IMR-90 (cell line): ENCODE measurements around the gene EHHADH. TPM values are rescaled to one million over a fixed set of nuclear protein-coding genes. Genes with fewer than 3 reads are reported as not detected.

ENCODE experiments used
- ATAC-seq: fragments of 200-7000 bp; cut with Tn5 transposase; 2 replicates; pipeline ENCODE4 v1.9.1; 2020; ENCODE audit warnings: low read depth, mild to moderate bottlenecking, moderate library complexity
- BruUV-seq: library from RNA; stranded (reverse); fragments of 400-500 nt; replicated peaks from 2 replicates; lab custom pipeline; 2021; lab: Mats Ljungman, UMichigan
- CTCF ChIA-PET: fragments of 300-600 bp; formaldehyde crosslinking; extraction: SDS; loops from one replicate; lab custom pipeline; 2021; ENCODE audit warnings: antibody characterized with exemption; lab: Yijun Ruan, JAX
- POLR2A ChIA-PET: fragments of 300-600 bp; sonication (Branson Sonifier 250); formaldehyde crosslinking; loops from one replicate; lab custom pipeline; 2022; ENCODE audit warnings: antibody characterized with exemption; ENCODE audit not compliant: unreplicated experiment; lab: Charles Lee
- DNase-seq: peaks from one replicate; pipeline ENCODE4 v3.0.0; 2013
- H2AFZ ChIP-seq: replicated peaks from 2 replicates; pipeline ENCODE3; 2013; ENCODE audit warnings: low read length, mild to moderate bottlenecking; ENCODE audit not compliant: poor library complexity
- H2AK5ac ChIP-seq: 2 replicates; pipeline ENCODE4 v1.6.1; 2013; ENCODE audit warnings: low read depth, low read length, inconsistent platforms
- H2AK9ac ChIP-seq: replicated peaks from 2 replicates; pipeline ENCODE3; 2013; ENCODE audit warnings: mild to moderate bottlenecking, low read depth, low read length, moderate library complexity; ENCODE audit not compliant: poor library complexity
- H2BK120ac ChIP-seq: 2 replicates; pipeline ENCODE4 v1.6.1; 2013; ENCODE audit warnings: low read depth, low read length, inconsistent platforms
- H2BK15ac ChIP-seq: 3 replicates; pipeline ENCODE4 v1.6.1; 2013; ENCODE audit warnings: low read depth, low read length, inconsistent platforms
- H2BK20ac ChIP-seq: 2 replicates; pipeline ENCODE4 v1.6.1; 2013; ENCODE audit warnings: low read depth, mild to moderate bottlenecking, inconsistent platforms, low read length, moderate library complexity
- H2BK5ac ChIP-seq: 2 replicates; pipeline ENCODE4 v1.6.1; 2013; ENCODE audit warnings: mild to moderate bottlenecking, low read depth, low read length, inconsistent platforms; ENCODE audit not compliant: poor library complexity, severe bottlenecking
- H3K14ac ChIP-seq: replicated peaks from 2 replicates; pipeline ENCODE4 v1.6.1; 2013; ENCODE audit warnings: low read depth, low read length, inconsistent platforms
- H3K18ac ChIP-seq: 2 replicates; pipeline ENCODE4 v1.6.1; 2013; ENCODE audit warnings: low read depth, low read length, control low read depth
- H3K23ac ChIP-seq: 2 replicates; pipeline ENCODE4 v1.6.1; 2013; ENCODE audit warnings: low read depth, low read length, inconsistent platforms
- H3K27ac ChIP-seq: 2 replicates; pipeline ENCODE4 v1.5.1; 2013; ENCODE audit warnings: mild to moderate bottlenecking, control low read depth, low read length; ENCODE audit not compliant: insufficient read depth
- H3K27me3 ChIP-seq: 2 replicates; pipeline ENCODE4 v1.6.1; 2013; ENCODE audit warnings: low read length; ENCODE audit not compliant: control insufficient read depth, insufficient read depth
- H3K36me3 ChIP-seq: 2 replicates; pipeline ENCODE4 v1.6.1; 2013; ENCODE audit warnings: low read length, mixed read lengths; ENCODE audit not compliant: control insufficient read depth, insufficient read depth
- H3K4ac ChIP-seq: 2 replicates; pipeline ENCODE4 v1.6.1; 2013; ENCODE audit warnings: low read depth, low read length, inconsistent platforms
- H3K4me1 ChIP-seq: 2 replicates; pipeline ENCODE4 v1.6.1; 2013; ENCODE audit warnings: low read length, mixed read lengths; ENCODE audit not compliant: control insufficient read depth, insufficient read depth
- H3K4me2 ChIP-seq: 2 replicates; pipeline ENCODE4 v1.6.1; 2013; ENCODE audit warnings: low read depth, mild to moderate bottlenecking, control low read depth, low read length, moderate library complexity
- H3K4me3 ChIP-seq: 2 replicates; pipeline ENCODE4 v1.5.1; 2013; ENCODE audit warnings: low read depth, mild to moderate bottlenecking, control low read depth, low read length, moderate library complexity; ENCODE audit not compliant: insufficient read depth
- H3K56ac ChIP-seq: 2 replicates; pipeline ENCODE4 v1.6.1; 2013; ENCODE audit warnings: low read length, inconsistent platforms; ENCODE audit not compliant: insufficient read depth; ENCODE audit errors: extremely low read depth
- H3K79me1 ChIP-seq, 2 experiments: 2 replicates each; pipeline ENCODE4 v1.6.1; 2013; ENCODE audit warnings: low read length in 2 of 2, inconsistent platforms in 1 of 2, low read depth in 1 of 2
- H3K9ac ChIP-seq: 2 replicates; pipeline ENCODE4 v1.6.1; 2013; ENCODE audit warnings: low read depth, low read length, control low read depth
- H3K9me1 ChIP-seq: 2 replicates; pipeline ENCODE4 v1.6.1; 2013; ENCODE audit warnings: low read length, inconsistent platforms; ENCODE audit not compliant: insufficient read depth
- H3K9me3 ChIP-seq: 2 replicates; pipeline ENCODE4 v1.6.1; 2013; ENCODE audit warnings: low read length; ENCODE audit not compliant: control insufficient read depth, insufficient read depth
- H4K20me1 ChIP-seq: 2 replicates; pipeline ENCODE4 v1.6.1; 2013; ENCODE audit warnings: low read length, inconsistent platforms; ENCODE audit not compliant: insufficient read depth
- H4K5ac ChIP-seq: 2 replicates; pipeline ENCODE4 v1.6.1; 2013; ENCODE audit warnings: mild to moderate bottlenecking, low read depth, low read length, control low read depth
- H4K8ac ChIP-seq, 2 experiments: 2 replicates each; pipeline ENCODE4 v1.6.1; 2013; ENCODE audit warnings: low read depth in 2 of 2, low read length in 2 of 2, control low read depth in 1 of 2, inconsistent platforms in 1 of 2
- H4K91ac ChIP-seq: 2 replicates; pipeline ENCODE4 v1.6.1; 2013; ENCODE audit warnings: low read depth, low read length, inconsistent platforms; ENCODE audit not compliant: insufficient read depth
- BHLHE40 ChIP-seq: fragments of 150-350 bp; IDR thresholded peaks from 2 replicates; pipeline ENCODE4 v1.6.1; 2016; ENCODE audit warnings: mild to moderate bottlenecking, low read depth, low read length
- CEBPB ChIP-seq: IDR thresholded peaks from 2 replicates; pipeline ENCODE4 v1.6.1; 2012; ENCODE audit warnings: low read depth, low read length, improper control_type of control experiment
- CHD1 ChIP-seq: IDR thresholded peaks from 2 replicates; pipeline ENCODE4 v1.6.1; 2012; ENCODE audit warnings: low read depth, low read length, improper control_type of control experiment
- CTCF ChIP-seq: conservative IDR thresholded peaks from 2 replicates; pipeline ENCODE4 v1.5.1; 2012; ENCODE audit warnings: mild to moderate bottlenecking, low read depth, low read length, improper control_type of control experiment
- FOS ChIP-seq: fragments of 150-350 bp; IDR thresholded peaks from 2 replicates; pipeline ENCODE4 v1.6.1; 2016; ENCODE audit warnings: low read depth, low read length
- MAFK ChIP-seq: IDR thresholded peaks from 2 replicates; pipeline ENCODE4 v1.6.1; 2012; ENCODE audit warnings: low read depth, low read length, improper control_type of control experiment
- MAZ ChIP-seq: IDR thresholded peaks from 2 replicates; pipeline ENCODE4 v1.6.1; 2012; ENCODE audit warnings: low read depth, mild to moderate bottlenecking, low read length, improper control_type of control experiment, moderate library complexity, borderline replicate concordance
- MXI1 ChIP-seq: IDR thresholded peaks from 2 replicates; pipeline ENCODE4 v1.6.1; 2012; ENCODE audit warnings: low read depth, mild to moderate bottlenecking, low read length, moderate library complexity, borderline replicate concordance
- NFE2L2 ChIP-seq: fragments of 150-350 bp; IDR thresholded peaks from 2 replicates; pipeline ENCODE4 v1.6.1; 2016; ENCODE audit warnings: low read depth, mild to moderate bottlenecking, low read length
- POLR2A ChIP-seq: IDR thresholded peaks from 2 replicates; pipeline ENCODE4 v1.6.1; 2012; ENCODE audit warnings: mild to moderate bottlenecking, low read depth, low read length
- RAD21 ChIP-seq: IDR thresholded peaks from 2 replicates; pipeline ENCODE4 v1.6.1; 2012; ENCODE audit warnings: low read length, improper control_type of control experiment
- RCOR1 ChIP-seq: IDR thresholded peaks from 2 replicates; pipeline ENCODE4 v1.6.1; 2012; ENCODE audit warnings: mild to moderate bottlenecking, low read length, improper control_type of control experiment; ENCODE audit not compliant: insufficient replicate concordance
- RFX5 ChIP-seq: IDR thresholded peaks from 2 replicates; pipeline ENCODE4 v1.8.0; 2012; ENCODE audit warnings: low read depth, mild to moderate bottlenecking, low read length, moderate library complexity
- SMC3 ChIP-seq: fragments of 150-350 bp; IDR thresholded peaks from 2 replicates; pipeline ENCODE4 v1.6.1; 2016; ENCODE audit warnings: low read depth, mild to moderate bottlenecking, antibody characterized with exemption, low read length, moderate library complexity
- WGBS, 2 experiments: methylation state at CpG; one replicate each; pipeline versions ENCODE4 v1.1.5 to v1.1.7; 2013; ENCODE audit warnings: missing lambda C conversion rate in 2 of 2; ENCODE audit not compliant: insufficient read length in 1 of 2; ENCODE audit errors: extremely low coverage in 2 of 2; 5-methylcytosine and 5-hydroxymethylcytosine counted together
- dilution Hi-C: fragments of 300-500 bp; cut with HindIII; formaldehyde crosslinking; loops from one replicate; pipeline ENCODE4 v1.14.3; 2018; ENCODE audit warnings: low sequenced_read_pairs; ENCODE audit not compliant: unreplicated experiment
- in situ Hi-C: fragments of 300-500 bp; cut with MboI; formaldehyde crosslinking; loops from 3 replicates; pipeline ENCODE4 v1.14.3; 2019; ENCODE audit warnings: low sequenced_read_pairs, inconsistent platforms, mixed read lengths
- intact Hi-C: fragments of 100-400 bp; cut with micrococcal nuclease; formaldehyde crosslinking; loops from 2 replicates; pipeline ENCODE4 v1.10.0; 2022
- polyA plus RNA-seq, 3 experiments: library from polyadenylated mRNA; depleted of rRNA; stranded (reverse); fragments of >200 nt; gene quantifications; 2 replicates each; pipeline ENCODE4 v1.2.3, GENCODE V29; 2012; ENCODE audit warnings: low replicate concordance in 1 of 3
- total RNA-seq: library from RNA; depleted of rRNA; stranded (reverse); fragments of >200 nt; gene quantifications from 2 replicates; pipeline ENCODE4 v1.2.3, GENCODE V29; 2012
- TF ChIP-seq, protein P1 (sequence below): fragments of 150-350 bp; IDR thresholded peaks from 2 replicates; pipeline ENCODE4 v1.6.1; 2017; ENCODE audit warnings: mild to moderate bottlenecking, antibody characterized with exemption, low read length, low read depth
- TF ChIP-seq, protein P2 (sequence below): fragments of 150-350 bp; IDR thresholded peaks from 2 replicates; pipeline ENCODE4 v1.6.1; 2016; ENCODE audit warnings: low read depth, mild to moderate bottlenecking, low read length, moderate library complexity, borderline replicate concordance

Gene EHHADH
- total and polyA plus RNA-seq, 2 of the 4 experiments (the other 2 are of a cell fraction): 2.0 to 4.7 TPM

DNA sequence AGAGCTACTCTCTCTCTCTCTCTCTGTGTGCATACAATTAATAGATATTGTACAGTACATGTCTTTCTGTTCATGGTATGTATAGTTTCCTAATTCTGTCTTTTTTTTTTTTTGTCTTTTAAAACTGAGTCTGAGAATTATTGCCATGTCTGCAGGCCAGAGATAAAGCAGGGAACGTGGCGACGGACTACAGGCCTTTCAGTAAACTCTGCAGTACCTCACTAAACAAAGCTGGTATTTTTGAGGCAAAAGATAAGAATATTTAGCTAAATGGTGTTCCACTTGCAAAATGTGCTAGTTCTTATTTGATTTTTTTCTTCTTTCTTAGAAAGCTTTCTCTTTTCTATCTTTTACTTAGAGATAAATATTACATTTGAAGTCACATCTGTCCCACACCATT lies 44.0 kb upstream of the EHHADH start:
- no peaks in the 10 kb centered on the region for H3K4me1 ChIP-seq
- H4K8ac ChIP-seq: no peak overlapping the region
- H3K9ac ChIP-seq: no peak overlapping the region
- CTCF ChIA-PET: no interaction called here
- H3K4me2 ChIP-seq: no peak overlapping the region
- H2AFZ ChIP-seq: no peak overlapping the region
- DNase-seq (no peak), ATAC-seq (no peak)
- no peak overlapping the region for H3K23ac ChIP-seq
- dilution Hi-C loops (no loop called here), in situ Hi-C loops (no loop called here), intact Hi-C loops (no loop called here)
- no peak overlapping the region for H2BK15ac ChIP-seq
- H3K79me1 ChIP-seq: no peaks in the 10 kb centered on the region
- POLR2A ChIA-PET: no interaction called here
- no peak overlapping the region for H3K4ac ChIP-seq
- TF ChIP-seq NFE2L2 (no peak), RCOR1 (no peak), CEBPB (no peak), RFX5 (no peak), CHD1 (no peak), MXI1 (no peak), CTCF (no peak), POLR2A (no peak), RAD21 (no peak), MAFK (no peak), MAZ (no peak), SMC3 (no peak), BHLHE40 (no peak), FOS (no peak)
- TF ChIP-seq, protein P1, sequence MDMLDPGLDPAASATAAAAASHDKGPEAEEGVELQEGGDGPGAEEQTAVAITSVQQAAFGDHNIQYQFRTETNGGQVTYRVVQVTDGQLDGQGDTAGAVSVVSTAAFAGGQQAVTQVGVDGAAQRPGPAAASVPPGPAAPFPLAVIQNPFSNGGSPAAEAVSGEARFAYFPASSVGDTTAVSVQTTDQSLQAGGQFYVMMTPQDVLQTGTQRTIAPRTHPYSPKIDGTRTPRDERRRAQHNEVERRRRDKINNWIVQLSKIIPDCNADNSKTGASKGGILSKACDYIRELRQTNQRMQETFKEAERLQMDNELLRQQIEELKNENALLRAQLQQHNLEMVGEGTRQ: no peak
- TF ChIP-seq, protein P2, sequence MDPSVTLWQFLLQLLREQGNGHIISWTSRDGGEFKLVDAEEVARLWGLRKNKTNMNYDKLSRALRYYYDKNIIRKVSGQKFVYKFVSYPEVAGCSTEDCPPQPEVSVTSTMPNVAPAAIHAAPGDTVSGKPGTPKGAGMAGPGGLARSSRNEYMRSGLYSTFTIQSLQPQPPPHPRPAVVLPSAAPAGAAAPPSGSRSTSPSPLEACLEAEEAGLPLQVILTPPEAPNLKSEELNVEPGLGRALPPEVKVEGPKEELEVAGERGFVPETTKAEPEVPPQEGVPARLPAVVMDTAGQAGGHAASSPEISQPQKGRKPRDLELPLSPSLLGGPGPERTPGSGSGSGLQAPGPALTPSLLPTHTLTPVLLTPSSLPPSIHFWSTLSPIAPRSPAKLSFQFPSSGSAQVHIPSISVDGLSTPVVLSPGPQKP: no peak
- H2AK9ac ChIP-seq: no peak overlapping the region
- no peaks in the 10 kb centered on the region for H3K27me3 ChIP-seq
- H2BK20ac ChIP-seq: no peak overlapping the region
- no peak overlapping the region for H2BK5ac ChIP-seq
- H2BK120ac ChIP-seq: no peak overlapping the region
- BruUV-seq: no TSS peak
- no peak overlapping the region for H4K5ac ChIP-seq
- no peak overlapping the region for H4K91ac ChIP-seq
- no peaks in the 10 kb centered on the region for H3K36me3 ChIP-seq
- no peak overlapping the region for H3K18ac ChIP-seq
- no peak overlapping the region for H3K56ac ChIP-seq
- H3K14ac ChIP-seq: no peak overlapping the region
- no peaks in the 10 kb centered on the region for H4K20me1 ChIP-seq
- H3K9me3 ChIP-seq: no peaks in the 10 kb centered on the region
- no peak overlapping the region for H2AK5ac ChIP-seq
- H3K27ac ChIP-seq: no peak overlapping the region
- no peaks in the 10 kb centered on the region for H3K9me1 ChIP-seq
- H3K4me3 ChIP-seq: no peak overlapping the region
- WGBS, 2 experiments: no CpG with 5 or more reads among the region's 3 CpGs
